ENCODE data around the gene KRTAP9-3.
"Not testable (repeated sequence)": the region's sequence is repeated elsewhere in the genome, so short reads cannot be mapped to it uniquely, and the experiment has no call there.

The KRTAP9-3 gene

DNA sequence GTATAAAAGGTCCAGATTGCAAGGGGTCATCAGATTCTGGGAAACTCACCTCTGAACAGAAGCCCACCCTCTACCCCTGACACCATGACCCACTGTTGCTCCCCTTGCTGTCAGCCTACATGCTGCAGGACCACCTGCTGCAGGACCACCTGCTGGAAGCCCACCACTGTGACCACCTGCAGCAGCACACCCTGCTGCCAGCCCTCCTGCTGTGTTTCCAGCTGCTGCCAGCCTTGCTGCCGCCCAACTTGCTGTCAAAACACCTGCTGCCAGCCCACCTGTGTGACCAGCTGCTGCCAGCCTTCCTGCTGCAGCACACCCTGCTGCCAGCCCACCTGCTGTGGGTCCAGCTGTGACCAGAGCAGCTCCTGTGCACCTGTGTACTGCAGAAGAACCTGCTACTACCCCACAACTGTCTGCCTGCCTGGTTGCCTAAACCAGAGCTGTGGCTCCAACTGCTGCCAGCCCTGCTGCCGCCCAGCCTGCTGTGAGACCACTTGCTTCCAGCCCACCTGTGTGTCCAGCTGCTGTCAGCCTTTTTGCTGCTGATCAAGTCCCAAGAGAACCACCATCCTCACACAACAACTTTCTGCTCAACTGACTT is 17.5 kb downstream of the KRTAP9-3 start, which contains the start of gene KRTAP9-4:
Gene KRTAP9-4 (plus strand): TSS at position 51 of the 604 bp plus-strand sequence. CDS start 34 bp downstream, at position 85.
- DNase-seq (ENCODE audit: low read depth in 2 of 2) = not testable (repeated sequence)

- no peak for DNase-seq (ENCODE audit: low read depth in 2 of 2)
Observed at GRCh38 chr17:41251261-41251660, 19.0 kb downstream of the KRTAP9-3 start.

GRCh38 chr17:41254861-41255260 is 22.6 kb downstream of the KRTAP9-3 start:
- DNase-seq (ENCODE audit: low read depth in 2 of 2) = no peak

DNA sequence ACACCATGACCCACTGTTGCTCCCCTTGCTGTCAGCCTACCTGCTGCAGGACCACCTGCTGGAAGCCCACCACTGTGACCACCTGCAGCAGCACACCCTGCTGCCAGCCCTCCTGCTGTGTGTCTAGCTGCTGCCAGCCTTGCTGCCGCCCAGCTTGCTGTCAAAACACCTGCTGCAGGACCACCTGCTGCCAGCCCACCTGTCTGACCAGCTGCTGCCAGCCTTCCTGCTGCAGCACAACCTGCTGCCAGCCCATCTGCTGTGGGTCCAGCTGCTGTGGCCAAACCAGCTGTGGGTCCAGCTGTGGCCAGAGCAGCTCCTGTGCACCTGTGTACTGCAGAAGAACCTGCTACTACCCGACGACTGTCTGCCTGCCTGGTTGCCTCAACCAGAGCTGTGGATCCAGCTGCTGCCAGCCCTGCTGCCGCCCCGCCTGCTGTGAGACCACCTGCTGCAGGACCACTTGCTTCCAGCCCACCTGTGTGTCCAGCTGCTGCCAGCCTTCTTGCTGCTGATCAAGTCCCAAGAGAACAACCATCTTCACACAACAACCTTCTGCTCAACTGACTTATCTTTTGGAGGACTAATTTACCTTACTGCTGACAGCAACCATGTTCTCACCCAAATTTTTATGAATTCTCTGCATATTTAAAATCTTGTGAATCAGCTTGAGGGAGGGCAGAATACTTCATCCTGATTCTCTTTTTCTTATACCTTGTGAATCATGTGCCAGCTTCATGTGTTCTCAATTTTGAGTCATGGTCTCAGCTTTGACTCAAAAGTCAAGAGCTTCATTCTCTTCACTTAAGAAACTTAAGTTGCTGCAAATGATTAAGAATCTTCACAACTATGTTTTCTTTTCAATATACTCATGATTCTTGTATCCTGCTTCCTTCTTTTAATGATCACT is 23.4 kb downstream of the KRTAP9-3 start, which contains the start of gene KRTAP9-9:
Gene KRTAP9-9 (plus strand): TSS at position 4 of the 910 bp plus-strand sequence.
- DNase-seq (ENCODE audit: low read depth in 2 of 2) = not testable (repeated sequence)

- no peak for DNase-seq (ENCODE audit: low read depth in 2 of 2)
Observed at GRCh38 chr17:41256291-41256685, 24.0 kb downstream of the KRTAP9-3 start.

DNA sequence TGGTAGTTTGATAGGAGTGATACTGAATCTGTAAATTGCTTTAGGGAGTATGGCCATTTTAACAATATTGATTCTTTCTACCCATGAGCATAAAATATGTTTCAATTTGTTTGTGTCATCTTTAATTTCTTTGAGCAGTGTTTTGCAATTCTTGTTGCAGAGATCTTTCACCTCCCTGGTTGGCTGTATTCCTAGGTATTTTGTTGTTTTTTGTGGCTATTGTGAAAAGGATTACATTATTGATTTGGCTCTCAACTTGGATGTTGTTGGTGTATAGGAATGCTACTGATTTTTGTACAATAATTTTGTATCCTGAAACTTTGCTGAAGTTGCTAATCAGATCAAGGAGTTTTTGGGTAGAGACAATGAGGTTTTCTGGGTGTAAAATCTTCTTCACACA is 26.2 kb downstream of the KRTAP9-3 start:
- no peak for DNase-seq (ENCODE audit: low read depth in 2 of 2)

DNA sequence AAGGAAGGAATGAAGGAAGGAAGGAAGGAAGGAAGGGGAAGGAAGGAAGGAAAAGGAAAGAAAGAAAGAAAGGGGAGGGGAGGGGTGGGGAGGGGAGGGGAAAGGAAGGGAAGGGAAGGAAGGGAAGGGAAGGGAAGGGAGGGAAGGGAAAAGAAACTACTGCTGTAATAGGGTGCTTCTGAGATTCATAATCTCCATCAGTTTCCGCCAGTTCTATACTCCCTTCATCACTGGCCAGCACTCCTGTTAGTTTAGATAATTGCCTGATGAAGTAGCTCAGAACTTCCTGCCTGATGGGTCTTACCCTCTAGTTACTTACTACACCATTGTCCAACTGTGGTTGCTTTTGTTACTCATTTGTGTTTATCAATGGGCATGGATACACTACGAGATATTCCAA is 31.0 kb downstream of the KRTAP9-3 start:
- no peak for DNase-seq (ENCODE audit: low read depth in 2 of 2)

DNA sequence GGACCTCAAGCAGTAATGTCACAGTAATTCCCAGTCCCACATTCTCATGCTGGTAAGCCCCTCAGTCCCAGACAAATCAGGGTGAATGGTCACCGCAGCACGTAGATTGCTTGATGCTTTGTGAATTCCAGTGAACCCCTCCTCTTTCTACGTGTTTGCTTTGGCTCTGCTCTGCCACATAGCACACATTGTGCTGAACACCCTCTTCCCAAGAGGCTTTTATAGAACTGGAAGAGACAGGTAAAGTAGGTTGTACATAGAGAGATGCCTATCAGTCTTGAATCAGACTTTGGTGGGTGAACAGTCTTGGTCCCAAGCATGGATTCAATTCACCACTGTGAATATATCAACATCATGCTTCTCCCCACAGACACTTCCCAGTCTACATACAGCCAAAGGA is 32.4 kb downstream of the KRTAP9-3 start:
- no peak for DNase-seq (ENCODE audit: low read depth in 2 of 2)

DNA sequence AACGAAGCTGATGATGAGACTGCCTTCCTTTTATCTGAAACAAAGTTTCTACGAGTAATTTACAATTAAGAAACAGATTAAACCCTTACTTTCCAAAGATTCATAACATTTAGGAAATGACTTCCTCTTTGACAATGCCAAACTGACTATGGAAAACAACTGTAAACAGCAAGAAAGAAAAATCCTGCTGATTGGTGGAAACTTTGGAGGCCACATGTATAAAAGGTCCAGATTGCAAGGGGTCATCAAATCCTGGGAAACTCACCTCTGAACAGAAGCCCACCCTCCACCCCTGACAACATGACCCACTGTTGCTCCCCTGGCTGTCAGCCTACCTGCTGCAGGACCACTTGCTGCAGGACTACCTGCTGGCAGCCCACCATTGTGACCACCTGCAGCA is 32.8 kb downstream of the KRTAP9-3 start, which contains the start of gene KRTAP9-6:
Gene KRTAP9-6 (plus strand): TSS at position 301 of the 400 bp plus-strand sequence. CDS start 0 bp downstream, at position 301.
- no peak for DNase-seq (ENCODE audit: low read depth in 2 of 2)

GRCh38 chr17:41267711-41268110 is 35.5 kb downstream of the KRTAP9-3 start:
- no peak for DNase-seq (ENCODE audit: low read depth in 2 of 2)

DNA sequence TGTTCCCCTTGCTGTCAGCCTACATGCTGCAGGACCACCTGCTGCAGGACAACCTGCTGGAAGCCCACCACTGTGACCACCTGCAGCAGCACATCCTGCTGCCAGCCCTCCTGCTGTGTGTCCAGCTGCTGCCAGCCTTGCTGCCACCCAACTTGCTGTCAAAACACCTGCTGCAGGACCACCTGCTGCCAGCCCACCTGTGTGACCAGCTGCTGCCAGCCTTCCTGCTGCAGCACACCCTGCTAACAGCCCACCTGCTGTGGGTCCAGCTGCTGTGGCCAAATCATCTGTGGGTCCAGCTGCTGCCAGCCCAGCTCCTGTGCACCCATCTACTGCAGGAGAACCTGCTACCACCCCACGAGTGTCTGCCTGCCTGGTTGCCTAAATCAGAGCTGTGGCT is 39.1 kb downstream of the KRTAP9-3 start:
- not testable (repeated sequence) for DNase-seq (ENCODE audit: low read depth in 2 of 2)

- DNase-seq (ENCODE audit: low read depth in 2 of 2) = no peak
Observed at GRCh38 chr17:41271858-41272257, 39.6 kb downstream of the KRTAP9-3 start.

DNA sequence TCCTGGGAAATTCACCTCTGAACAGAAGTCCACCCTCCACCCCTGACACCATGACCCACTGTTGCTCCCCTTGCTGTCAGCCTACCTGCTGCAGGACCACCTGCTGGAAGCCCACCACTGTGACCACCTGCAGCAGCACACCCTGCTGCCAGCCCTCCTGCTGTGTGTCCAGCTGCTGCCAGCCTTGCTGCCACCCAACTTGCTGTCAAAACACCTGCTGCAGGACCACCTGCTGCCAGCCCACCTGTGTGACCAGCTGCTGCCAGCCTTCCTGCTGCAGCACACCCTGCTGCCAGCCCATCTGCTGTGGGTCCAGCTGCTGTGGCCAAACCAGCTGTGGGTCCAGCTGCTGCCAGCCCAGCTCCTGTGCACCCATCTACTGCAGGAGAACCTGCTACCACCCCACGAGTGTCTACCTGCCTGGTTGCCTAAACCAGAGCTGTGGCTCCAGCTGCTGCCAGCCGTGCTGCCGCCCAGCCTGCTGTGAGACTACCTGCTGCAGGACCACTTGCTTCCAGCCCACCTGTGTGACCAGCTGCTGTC is 43.5 kb downstream of the KRTAP9-3 start, which contains the start of gene KRTAP9-7:
Gene KRTAP9-7 (plus strand): TSS at position 51 of the 543 bp plus-strand sequence. CDS start 0 bp downstream, at position 51.
- not testable (repeated sequence) for DNase-seq (ENCODE audit: low read depth in 2 of 2)

- no peak for DNase-seq (ENCODE audit: low read depth in 2 of 2)
Observed at GRCh38 chr17:41278176-41278955, 46.1 kb downstream of the KRTAP9-3 start.
